Parathyroid adenoma (tissue), 2 donors: ENCODE results near the gene KCNJ15.

Source experiments
- H2AFZ ChIP-seq: fragments of 300-600 bp; sonication (generic); one replicate; pipeline ENCODE4 v1.7.0; 2017; ENCODE audit warnings: antibody characterized with exemption, mild to moderate bottlenecking
- H3K27ac ChIP-seq: fragments of 300-600 bp; sonication (generic); one replicate; pipeline ENCODE4 v1.7.0; 2017
- H3K27me3 ChIP-seq: fragments of 300-600 bp; sonication (generic); one replicate; pipeline ENCODE4 v1.7.0; 2017; ENCODE audit warnings: low read length; ENCODE audit not compliant: control insufficient read depth, insufficient read depth
- H3K36me3 ChIP-seq: fragments of 300-600 bp; sonication (generic); one replicate; pipeline ENCODE4 v1.7.0; 2017; ENCODE audit warnings: low read length; ENCODE audit not compliant: control insufficient read depth, insufficient read depth
- H3K4me1 ChIP-seq: fragments of 300-600 bp; sonication (generic); one replicate; pipeline ENCODE4 v1.7.0; 2017; ENCODE audit warnings: control low read depth
- H3K4me2 ChIP-seq: fragments of 300-600 bp; sonication (generic); one replicate; pipeline ENCODE4 v1.7.0; 2017; ENCODE audit warnings: low read length
- H3K4me3 ChIP-seq: fragments of 300-600 bp; sonication (generic); one replicate; pipeline ENCODE4 v1.7.0; 2017; ENCODE audit warnings: low read depth, low read length
- H3K79me2 ChIP-seq: fragments of 300-600 bp; sonication (generic); one replicate; pipeline ENCODE4 v1.7.0; 2017; ENCODE audit warnings: control low read depth
- H3K9ac ChIP-seq: fragments of 300-600 bp; sonication (generic); one replicate; pipeline ENCODE4 v1.7.0; 2017; ENCODE audit warnings: mild to moderate bottlenecking
- H3K9me3 ChIP-seq: fragments of 300-600 bp; sonication (generic); one replicate; pipeline ENCODE4 v1.7.0; 2017; ENCODE audit warnings: low read length; ENCODE audit not compliant: control insufficient read depth
- TF ChIP-seq, protein P1 (sequence below): fragments of 300-600 bp; sonication (generic); IDR thresholded peaks from one replicate; pipeline ENCODE4 v1.7.0; 2017; ENCODE audit warnings: antibody characterized with exemption, mild to moderate bottlenecking
- donor health status: primary hyperparathyroidism.

KCNJ15 gene

DNA sequence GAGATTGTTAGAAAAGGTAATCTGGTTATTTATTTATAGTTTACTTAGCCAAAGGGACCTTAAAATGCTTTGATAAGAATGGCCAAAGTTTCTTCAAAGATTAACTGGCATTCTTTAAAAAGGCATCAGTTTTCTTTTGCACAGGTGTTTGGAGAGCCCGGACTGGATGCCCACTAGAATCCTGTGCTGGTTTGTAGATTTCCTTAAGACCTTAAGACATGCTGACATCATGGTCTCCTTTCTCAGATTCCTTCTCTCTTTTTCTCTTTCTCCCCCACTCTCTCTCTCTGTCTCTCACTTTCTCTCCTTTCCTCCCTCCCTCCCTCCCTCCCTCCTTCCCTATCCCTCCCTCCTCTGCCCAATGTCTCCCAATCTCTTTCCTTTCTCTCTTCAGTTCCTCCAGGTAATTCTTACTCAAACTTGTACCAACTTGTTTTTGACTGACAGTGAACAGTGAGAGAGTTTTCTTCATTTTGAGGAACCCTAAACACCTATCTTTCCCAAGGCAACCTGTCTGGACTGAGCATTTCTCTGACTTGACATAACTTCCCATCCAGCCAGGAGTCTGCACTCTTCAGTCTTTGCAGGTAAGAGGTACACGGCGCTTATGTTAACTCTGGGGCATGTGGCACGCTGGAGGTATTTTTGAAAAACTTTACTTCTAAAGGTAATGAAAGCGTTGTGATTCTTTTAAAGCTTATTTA is at the start of gene KCNJ15:
TSS of gene KCNJ15 (plus strand) at position 393 of the 704 bp plus-strand sequence. CDS start 42,271 bp downstream, outside the sequence.
- H3K27ac ChIP-seq, result no peak within 1 kb of the TSS
- TF ChIP-seq, protein P1, sequence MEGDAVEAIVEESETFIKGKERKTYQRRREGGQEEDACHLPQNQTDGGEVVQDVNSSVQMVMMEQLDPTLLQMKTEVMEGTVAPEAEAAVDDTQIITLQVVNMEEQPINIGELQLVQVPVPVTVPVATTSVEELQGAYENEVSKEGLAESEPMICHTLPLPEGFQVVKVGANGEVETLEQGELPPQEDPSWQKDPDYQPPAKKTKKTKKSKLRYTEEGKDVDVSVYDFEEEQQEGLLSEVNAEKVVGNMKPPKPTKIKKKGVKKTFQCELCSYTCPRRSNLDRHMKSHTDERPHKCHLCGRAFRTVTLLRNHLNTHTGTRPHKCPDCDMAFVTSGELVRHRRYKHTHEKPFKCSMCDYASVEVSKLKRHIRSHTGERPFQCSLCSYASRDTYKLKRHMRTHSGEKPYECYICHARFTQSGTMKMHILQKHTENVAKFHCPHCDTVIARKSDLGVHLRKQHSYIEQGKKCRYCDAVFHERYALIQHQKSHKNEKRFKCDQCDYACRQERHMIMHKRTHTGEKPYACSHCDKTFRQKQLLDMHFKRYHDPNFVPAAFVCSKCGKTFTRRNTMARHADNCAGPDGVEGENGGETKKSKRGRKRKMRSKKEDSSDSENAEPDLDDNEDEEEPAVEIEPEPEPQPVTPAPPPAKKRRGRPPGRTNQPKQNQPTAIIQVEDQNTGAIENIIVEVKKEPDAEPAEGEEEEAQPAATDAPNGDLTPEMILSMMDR, result no peak
- H3K27me3 ChIP-seq, result no peaks in the 10 kb centered on the region
- H3K4me3 ChIP-seq, result no peak within 1 kb of the TSS
- peaks cover 3% of the 10 kb centered on the region for H3K4me1 ChIP-seq
- H3K4me2 ChIP-seq, result no peak within 1 kb of the TSS
- no peaks in the 10 kb centered on the region for H3K79me2 ChIP-seq
- H3K9ac ChIP-seq, result no peak within 1 kb of the TSS
- no peaks in the 10 kb centered on the region for H3K9me3 ChIP-seq
- no peaks in the 10 kb centered on the region for H3K36me3 ChIP-seq
- H2AFZ ChIP-seq, result no peak within 1 kb of the TSS

DNA sequence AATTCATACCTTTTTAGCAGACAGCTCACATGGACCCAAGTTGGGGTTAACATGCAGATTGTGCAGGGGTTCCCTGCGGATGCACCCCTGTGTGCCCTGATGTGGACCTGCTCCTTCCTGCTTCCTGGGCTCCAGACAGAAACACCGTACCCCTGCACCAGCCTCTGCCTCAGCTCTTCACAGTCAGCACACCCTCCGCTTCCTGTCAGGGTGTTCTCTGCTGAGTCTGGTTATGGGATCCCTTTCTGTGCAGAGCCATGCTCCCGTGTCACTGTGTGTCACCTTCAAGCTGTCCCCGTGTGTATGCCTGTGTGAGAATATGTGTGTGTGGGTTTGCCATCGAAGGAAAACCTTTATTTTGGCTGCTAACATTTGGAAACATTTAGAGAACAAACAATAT is 48.7 kb upstream of the KCNJ15 start:
- Histone ChIP-seq H3K27me3 (peaks cover 4% of the 10 kb centered on the region), H3K9me3 (no peaks in the 10 kb centered on the region), H3K4me2 (no peak overlapping the region), H3K36me3 (no peaks in the 10 kb centered on the region), H3K4me3 (no peak overlapping the region), H3K79me2 (no peaks in the 10 kb centered on the region), H3K27ac (no peak overlapping the region), H3K9ac (no peak overlapping the region), H2AFZ (no peak overlapping the region), H3K4me1 (no peaks in the 10 kb centered on the region)
- TF ChIP-seq, protein P1, result no peak

DNA sequence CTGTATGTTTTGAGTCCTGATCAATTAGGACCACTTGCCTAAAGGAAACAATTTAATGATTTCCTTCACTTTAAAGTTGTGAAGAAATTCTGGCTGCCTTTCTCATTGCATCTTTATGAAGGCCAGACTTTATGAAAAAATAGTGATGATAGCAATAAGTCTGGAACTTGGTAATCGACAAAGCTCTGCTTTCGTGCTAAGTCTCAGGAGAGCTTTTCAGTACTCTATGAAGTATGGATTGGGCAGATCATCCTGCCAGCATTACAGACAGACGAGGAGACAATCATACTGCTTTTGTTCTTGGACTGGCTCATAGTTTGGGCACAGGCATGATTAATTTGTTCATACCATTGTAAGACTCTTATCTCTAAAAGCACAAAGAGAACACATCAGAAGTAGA is 45.5 kb upstream of the KCNJ15 start:
- Histone ChIP-seq H2AFZ (no peak overlapping the region), H3K4me1 (no peaks in the 10 kb centered on the region), H3K27me3 (peaks cover 4% of the 10 kb centered on the region), H3K4me3 (no peak overlapping the region), H3K79me2 (no peaks in the 10 kb centered on the region), H3K36me3 (no peaks in the 10 kb centered on the region), H3K4me2 (no peak overlapping the region), H3K9ac (no peak overlapping the region), H3K9me3 (no peaks in the 10 kb centered on the region), H3K27ac (no peak overlapping the region)
- TF ChIP-seq, protein P1, result no peak

DNA sequence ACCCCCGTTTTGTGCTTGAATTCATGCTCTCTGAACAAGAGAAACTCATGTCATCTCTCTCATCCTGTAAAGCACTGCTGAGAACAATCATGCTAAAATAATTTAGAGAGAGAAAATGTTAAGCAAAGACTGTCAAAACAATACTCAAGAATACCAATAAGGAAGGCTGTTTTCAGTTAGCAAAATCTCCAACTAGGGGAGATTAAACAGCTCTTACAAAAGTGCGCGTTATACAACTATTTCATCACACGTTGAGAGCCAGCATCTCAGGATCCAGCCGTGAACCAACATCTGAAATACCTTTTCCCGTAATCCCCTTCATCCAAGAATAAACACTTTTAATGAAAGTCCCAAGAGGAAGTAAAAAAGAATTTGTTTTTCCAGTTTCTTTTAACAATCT is 44.1 kb upstream of the KCNJ15 start:
- Histone ChIP-seq H3K4me2 (no peak overlapping the region), H3K79me2 (no peaks in the 10 kb centered on the region), H3K27me3 (no peaks in the 10 kb centered on the region), H3K27ac (no peak overlapping the region), H3K4me3 (no peak overlapping the region), H2AFZ (no peak overlapping the region), H3K9me3 (no peaks in the 10 kb centered on the region), H3K4me1 (no peaks in the 10 kb centered on the region), H3K9ac (no peak overlapping the region), H3K36me3 (no peaks in the 10 kb centered on the region)
- TF ChIP-seq, protein P1, result no peak

DNA sequence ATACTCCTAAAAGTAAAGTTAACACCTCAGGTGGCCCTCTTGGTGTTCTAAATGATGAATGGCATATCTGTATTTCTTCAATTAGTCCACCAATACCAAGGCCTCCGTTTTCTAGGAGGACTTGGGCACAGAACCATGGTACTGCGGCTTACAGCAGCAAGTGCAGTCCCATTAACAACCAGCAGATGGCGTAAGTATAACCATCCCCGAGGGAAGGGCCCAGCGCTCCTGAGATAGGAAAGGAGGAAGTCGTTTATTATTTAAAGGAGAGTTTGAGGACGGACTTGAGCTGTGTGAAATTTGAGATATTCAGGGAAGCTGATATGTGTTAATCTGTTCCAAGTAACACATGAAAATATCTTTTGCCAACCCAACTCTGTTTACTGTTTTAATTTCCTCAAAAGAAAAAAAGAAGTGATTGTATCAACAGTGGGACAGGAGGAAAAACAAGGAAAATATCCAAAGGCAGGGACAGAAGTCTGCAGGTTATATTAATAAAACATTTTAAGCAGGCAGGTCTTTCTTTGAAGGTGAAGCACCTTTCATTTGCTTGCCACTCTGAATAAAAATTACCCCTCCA is 37.7 kb upstream of the KCNJ15 start:
- H3K4me1 ChIP-seq, result no peaks in the 10 kb centered on the region
- no peaks in the 10 kb centered on the region for H3K9me3 ChIP-seq
- no peak overlapping the region for H3K4me2 ChIP-seq
- H3K4me3 ChIP-seq, result no peak overlapping the region
- TF ChIP-seq, protein P1, result peak; percentile 85
- H3K79me2 ChIP-seq, result no peaks in the 10 kb centered on the region
- H3K27ac ChIP-seq, result no peak overlapping the region
- H3K9ac ChIP-seq, result no peak overlapping the region
- H3K36me3 ChIP-seq, result no peaks in the 10 kb centered on the region
- H2AFZ ChIP-seq, result no peak overlapping the region
- no peaks in the 10 kb centered on the region for H3K27me3 ChIP-seq
